HepG2 (cell line): ENCODE data around the gene MCF2L.

Source experiments
- BHLHE40 ChIP-seq: IDR thresholded peaks from 2 replicates; pipeline ENCODE4 v1.6.1; 2011; ENCODE audit warnings: low read length, improper control_type of control experiment
- POLR2A ChIP-seq, 2 experiments: IDR thresholded peaks; 2 replicates each; pipeline ENCODE4 v1.6.1; 2011; ENCODE audit warnings: low read depth in 2 of 2, low read length in 2 of 2, mild to moderate bottlenecking in 1 of 2, moderate library complexity in 1 of 2; ENCODE audit not compliant: insufficient read depth in 1 of 2
- PRDM15 ChIP-seq: sonication (generic); formaldehyde crosslinking; IDR thresholded peaks from 2 replicates; pipeline ENCODE4 v1.4.0; 2020; ENCODE audit warnings: missing genetic modification reagents
- ZBTB21 ChIP-seq: sonication (generic); formaldehyde crosslinking; IDR thresholded peaks from 2 replicates; pipeline ENCODE4 v1.4.0; 2020; ENCODE audit warnings: missing genetic modification reagents
- TF ChIP-seq, protein P1 (sequence below): IDR thresholded peaks from 2 replicates; pipeline ENCODE4 v1.6.1; 2016

GRCh38 chr13:113114511-113115362, 145.7 kb downstream of the MCF2L start:
- TF ChIP-seq ZBTB21 (CRISPR knock-in tag) (no peak), POLR2A (IDR thresholded peaks at IDR 0.05; ENCODE audit: insufficient read depth in 1 of 2, low read depth in 2 of 2, low read length in 2 of 2) (no peak), BHLHE40 (no peak), PRDM15 (CRISPR knock-in tag) (no peak)
- TF ChIP-seq, protein P1, sequence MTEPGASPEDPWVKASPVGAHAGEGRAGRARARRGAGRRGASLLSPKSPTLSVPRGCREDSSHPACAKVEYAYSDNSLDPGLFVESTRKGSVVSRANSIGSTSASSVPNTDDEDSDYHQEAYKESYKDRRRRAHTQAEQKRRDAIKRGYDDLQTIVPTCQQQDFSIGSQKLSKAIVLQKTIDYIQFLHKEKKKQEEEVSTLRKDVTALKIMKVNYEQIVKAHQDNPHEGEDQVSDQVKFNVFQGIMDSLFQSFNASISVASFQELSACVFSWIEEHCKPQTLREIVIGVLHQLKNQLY (CRISPR knock-in tag): no peak
